Fibroblast of mammary gland (primary cell): Measurements from ENCODE around the gene KRTAP5-5.

Experiments used
- DNase-seq: peaks from one replicate; pipeline ENCODE4 v3.0.0-alpha.2; 2010; ENCODE audit warnings: low read depth
- H3K4me3 ChIP-seq: 2 replicates; pipeline ENCODE4 v1.5.1; 2011; ENCODE audit warnings: low read depth, mild to moderate bottlenecking, low read length, moderate library complexity; ENCODE audit not compliant: control insufficient read depth
- CTCF ChIP-seq: conservative IDR thresholded peaks from 2 replicates; pipeline ENCODE4 v1.5.1; 2011; ENCODE audit warnings: low read depth, low read length, inconsistent platforms; ENCODE audit not compliant: control insufficient read depth, insufficient read depth

The KRTAP5-5 gene

GRCh38 chr11:1638344-1638743, 8.8 kb downstream of the KRTAP5-5 start:
- no peak overlapping the region for H3K4me3 ChIP-seq
- DNase-seq = no peak
- TF ChIP-seq CTCF = no peak

- H3K4me3 ChIP-seq = no peak overlapping the region
- TF ChIP-seq CTCF = no peak
- DNase-seq = no peak
Observed at GRCh38 chr11:1639102-1639620, 9.6 kb downstream of the KRTAP5-5 start.

GRCh38 chr11:1639666-1640065, 10.1 kb downstream of the KRTAP5-5 start:
- TF ChIP-seq CTCF = no peak
- no peak for DNase-seq
- no peak overlapping the region for H3K4me3 ChIP-seq

- DNase-seq = peak; percentile 10
- TF ChIP-seq CTCF = peak; percentile 66
- H3K4me3 ChIP-seq = no peak overlapping the region
Observed at GRCh38 chr11:1640076-1640946, 10.7 kb downstream of the KRTAP5-5 start.

GRCh38 chr11:1641096-1641495, 11.5 kb downstream of the KRTAP5-5 start:
- DNase-seq = no peak

More at GRCh38 chr11:1641096-1641495, 11.5 kb downstream of the KRTAP5-5 start:
- H3K4me3 ChIP-seq = no peak overlapping the region
- no peak for TF ChIP-seq CTCF
